ENCODE results near the gene MYO5B. TPM values are rescaled to one million over a fixed set of nuclear protein-coding genes. Genes with fewer than 3 reads are reported as not detected.

MYO5B gene
- total RNA-seq, 4 donors from 2014 or later = 1.9 to 18.3 (median 4.4) TPM

GRCh38 chr18:49874238-49874637 lies 320.7 kb downstream of the MYO5B start:
- Histone ChIP-seq H3K27ac (no peak overlapping the region), H3K4me1 (no peaks in the 10 kb centered on the region), H3K9me3 (no peaks in the 10 kb centered on the region), H3K4me3 (no peak overlapping the region), H3K27me3 (peaks cover 3% of the 10 kb centered on the region), H3K36me3 (no peaks in the 10 kb centered on the region)
- no peak for TF ChIP-seq EP300 (IDR thresholded peaks at IDR 0.05)
- TF ChIP-seq CTCF (IDR thresholded peaks at IDR 0.05) = no peak
- TF ChIP-seq POLR2AphosphoS5 (IDR thresholded peaks at IDR 0.05) = no peak
- TF ChIP-seq POLR2A (IDR thresholded peaks at IDR 0.05) = no peak
- ATAC-seq = no peak
- 86 to 93% methylated on average over 2 of the region's 2 CpGs for WGBS, 2 donors (ENCODE audit: low coverage in 1 of 2)

- TF ChIP-seq POLR2A (IDR thresholded peaks at IDR 0.05) (no peak), POLR2AphosphoS5 (IDR thresholded peaks at IDR 0.05) (no peak), CTCF (IDR thresholded peaks at IDR 0.05) (no peak)
- peaks cover 12% of the 10 kb centered on the region for H3K27me3 ChIP-seq
- no peaks in the 10 kb centered on the region for H3K36me3 ChIP-seq
- H3K27ac ChIP-seq = no peak overlapping the region
- WGBS, 2 donors (ENCODE audit: low coverage in 1 of 2) = 81 to 95% methylated on average over 5 to 6 of the region's 6 CpGs
- ATAC-seq = no peak
- no peaks in the 10 kb centered on the region for H3K9me3 ChIP-seq
- no peak overlapping the region for H3K4me3 ChIP-seq
- H3K4me1 ChIP-seq = no peaks in the 10 kb centered on the region
These were observed 325.6 kb downstream of the MYO5B start for GRCh38 chr18:49869354-49869753.

- Histone ChIP-seq H3K9me3 (no peaks in the 10 kb centered on the region), H3K27ac (no peak overlapping the region), H3K36me3 (no peaks in the 10 kb centered on the region), H3K27me3 (peaks cover 12% of the 10 kb centered on the region), H3K4me1 (no peaks in the 10 kb centered on the region), H3K4me3 (no peak overlapping the region)
- ATAC-seq = no peak
- TF ChIP-seq POLR2AphosphoS5 (IDR thresholded peaks at IDR 0.05) (no peak), CTCF (IDR thresholded peaks at IDR 0.05) (no peak), POLR2A (IDR thresholded peaks at IDR 0.05) (no peak), EP300 (IDR thresholded peaks at IDR 0.05) (no peak)
- 57 to 100% methylated on average over 1 of the region's 1 CpG for WGBS, 2 donors (ENCODE audit: low coverage in 1 of 2)
These were observed 328.3 kb downstream of the MYO5B start for GRCh38 chr18:49866680-49867079.

- no peaks in the 10 kb centered on the region for H3K36me3 ChIP-seq
- H3K9me3 ChIP-seq = no peaks in the 10 kb centered on the region
- ATAC-seq = no peak
- peaks cover 12% of the 10 kb centered on the region for H3K27me3 ChIP-seq
- no peak overlapping the region for H3K4me3 ChIP-seq
- no peak for TF ChIP-seq POLR2AphosphoS5 (IDR thresholded peaks at IDR 0.05)
- TF ChIP-seq POLR2A (IDR thresholded peaks at IDR 0.05) = no peak
- TF ChIP-seq EP300 (IDR thresholded peaks at IDR 0.05) = no peak
- no peak for TF ChIP-seq CTCF (IDR thresholded peaks at IDR 0.05)
- no peak overlapping the region for H3K27ac ChIP-seq
- no peaks in the 10 kb centered on the region for H3K4me1 ChIP-seq
- WGBS, 2 donors (ENCODE audit: low coverage in 1 of 2) = 50 to 60% methylated on average over 1 of the region's 2 CpGs
These were observed 329.5 kb downstream of the MYO5B start for GRCh38 chr18:49865401-49865800.

GRCh38 chr18:49863769-49864621 lies 331.0 kb downstream of the MYO5B start:
- Histone ChIP-seq H3K36me3 (no peaks in the 10 kb centered on the region), H3K4me3 (no peak overlapping the region), H3K4me1 (no peaks in the 10 kb centered on the region), H3K9me3 (no peaks in the 10 kb centered on the region), H3K27me3 (peaks cover 12% of the 10 kb centered on the region), H3K27ac (no peak overlapping the region)
- no peak for ATAC-seq
- WGBS, 2 donors (ENCODE audit: low coverage in 1 of 2) = 70 to 75% methylated on average over 9 to 18 of the region's 26 CpGs
- TF ChIP-seq CTCF (IDR thresholded peaks at IDR 0.05) (no peak), EP300 (IDR thresholded peaks at IDR 0.05) (no peak), POLR2A (IDR thresholded peaks at IDR 0.05) (no peak), POLR2AphosphoS5 (IDR thresholded peaks at IDR 0.05) (no peak)
